Measurements from ENCODE around the gene SGSM1.

DNA sequence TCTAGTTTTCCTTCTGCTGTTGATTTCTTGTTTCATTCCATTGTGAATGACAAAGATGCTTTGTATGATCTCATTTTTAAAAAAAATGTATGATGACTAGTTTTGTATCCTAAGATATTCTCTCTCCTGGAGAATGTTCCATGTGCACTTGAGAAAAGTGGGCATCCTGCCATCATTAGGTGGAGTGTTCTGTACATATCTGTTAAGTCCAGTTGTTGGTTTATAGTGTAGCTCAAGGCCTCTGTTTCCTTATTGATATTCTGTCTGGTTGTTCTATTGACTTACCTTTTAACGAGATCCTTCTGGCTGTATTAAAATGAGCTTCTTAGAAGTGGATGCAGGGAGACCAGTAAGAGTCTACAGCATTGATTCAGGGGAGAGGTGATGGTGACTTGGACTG is 35.2 kb downstream of the SGSM1 start:
- TF ChIP-seq, protein P1, sequence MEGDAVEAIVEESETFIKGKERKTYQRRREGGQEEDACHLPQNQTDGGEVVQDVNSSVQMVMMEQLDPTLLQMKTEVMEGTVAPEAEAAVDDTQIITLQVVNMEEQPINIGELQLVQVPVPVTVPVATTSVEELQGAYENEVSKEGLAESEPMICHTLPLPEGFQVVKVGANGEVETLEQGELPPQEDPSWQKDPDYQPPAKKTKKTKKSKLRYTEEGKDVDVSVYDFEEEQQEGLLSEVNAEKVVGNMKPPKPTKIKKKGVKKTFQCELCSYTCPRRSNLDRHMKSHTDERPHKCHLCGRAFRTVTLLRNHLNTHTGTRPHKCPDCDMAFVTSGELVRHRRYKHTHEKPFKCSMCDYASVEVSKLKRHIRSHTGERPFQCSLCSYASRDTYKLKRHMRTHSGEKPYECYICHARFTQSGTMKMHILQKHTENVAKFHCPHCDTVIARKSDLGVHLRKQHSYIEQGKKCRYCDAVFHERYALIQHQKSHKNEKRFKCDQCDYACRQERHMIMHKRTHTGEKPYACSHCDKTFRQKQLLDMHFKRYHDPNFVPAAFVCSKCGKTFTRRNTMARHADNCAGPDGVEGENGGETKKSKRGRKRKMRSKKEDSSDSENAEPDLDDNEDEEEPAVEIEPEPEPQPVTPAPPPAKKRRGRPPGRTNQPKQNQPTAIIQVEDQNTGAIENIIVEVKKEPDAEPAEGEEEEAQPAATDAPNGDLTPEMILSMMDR (IDR thresholded peaks at IDR 0.05) = no peak
- TF ChIP-seq POLR2A (IDR thresholded peaks at IDR 0.05) = no peak
